ENCODE measurements around the gene TUSC2. TPM values are rescaled to one million over a fixed set of nuclear protein-coding genes. Genes with fewer than 3 reads are reported as not detected.

The TUSC2 gene
- total RNA-seq, 1 experiment from 2014 or later = 33.5 TPM

GRCh38 chr3:50275141-50275995 lies 52.7 kb downstream of the TUSC2 start:
- H3K56ac ChIP-seq (ENCODE audit: insufficient read length, low read depth, low read length) = no peak overlapping the region
- peak overlapping the region; percentile 3 for H3K18ac ChIP-seq (ENCODE audit: insufficient read length, low read depth, low read length)
- H3K14ac ChIP-seq (ENCODE audit: insufficient read depth, low read length) = no peak overlapping the region
- H3K9me3 ChIP-seq (ENCODE audit: control insufficient read depth, low read depth, low read length) = no peaks in the 10 kb centered on the region
- no peaks in the 10 kb centered on the region; a peak in 1 of 7 replicates for H3K36me3 Mint-ChIP-seq (ENCODE audit: insufficient read depth in 1 of 3, low read depth in 3 of 3)
- no peaks in the 10 kb centered on the region; a peak in 1 of 5 replicates for H3K9me3 Mint-ChIP-seq
- no peak overlapping the region for H3K23ac ChIP-seq (ENCODE audit: insufficient read length, low read depth, low read length)
- H3K27ac ChIP-seq (ENCODE audit: insufficient read length, low read depth, low read length) = no peak overlapping the region
- H3K27ac Mint-ChIP-seq = no peak overlapping the region; a peak in 1 of 7 replicates
- no peak overlapping the region for H3T11ph ChIP-seq (ENCODE audit: low read length)
- peaks cover 10% of the 10 kb centered on the region for H3K23me2 ChIP-seq (ENCODE audit: insufficient read length, low read depth, low read length, poor library complexity, severe bottlenecking)
- no peak for TF ChIP-seq CTCF (conservative IDR thresholded peaks at IDR 0.05)
- H3K4me1 Mint-ChIP-seq = peaks cover 27 to 34% of the 10 kb centered on the region in 2 experiments
- no peak overlapping the region for H2AK5ac ChIP-seq (ENCODE audit: insufficient read length, low read length)
- no peak overlapping the region for H3K9ac ChIP-seq (ENCODE audit: extremely low read depth, insufficient read length, low read length)
- H2AFZ ChIP-seq (ENCODE audit: low read length) = no peak overlapping the region
- H3K79me2 ChIP-seq (ENCODE audit: insufficient read depth, low read length) = no peaks in the 10 kb centered on the region
- no peaks in the 10 kb centered on the region for H3K4me1 ChIP-seq (ENCODE audit: insufficient read depth, low read length)
- peak; percentile 68 for DNase-seq
- no peak overlapping the region for H4K91ac ChIP-seq (ENCODE audit: insufficient read length, low read depth, low read length)
- H3K27me3 Mint-ChIP-seq (ENCODE audit: low read depth) = peaks cover 59% of the 10 kb centered on the region
- no peak overlapping the region for H2BK12ac ChIP-seq (ENCODE audit: insufficient read length, low read depth, low read length)
- no peak overlapping the region for H2BK120ac ChIP-seq (ENCODE audit: low read depth, low read length, poor library complexity, severe bottlenecking)
- H2BK20ac ChIP-seq (ENCODE audit: low read depth, low read length, poor library complexity, severe bottlenecking) = no peak overlapping the region
- H2BK15ac ChIP-seq (ENCODE audit: low read depth, low read length) = no peak overlapping the region
- H3K79me1 ChIP-seq (ENCODE audit: insufficient read depth, low read depth, low read length, poor library complexity, severe bottlenecking) = no peaks in the 10 kb centered on the region
- H3K4me2 ChIP-seq (ENCODE audit: insufficient read depth, insufficient read length, low read length) = peak overlapping the region; percentile 31
- H2BK5ac ChIP-seq (ENCODE audit: insufficient read length, low read length) = no peak overlapping the region
- H4K20me1 ChIP-seq (ENCODE audit: control insufficient read depth, insufficient read depth, insufficient read length) = no peaks in the 10 kb centered on the region
- no CpG with 5 or more reads among the region's 65 CpGs for WGBS (ENCODE audit: extremely low coverage, insufficient read length, low lambda C conversion rate)
- no peak overlapping the region for H4K8ac ChIP-seq (replicated peaks; ENCODE audit: insufficient read length, low read depth, low read length)
- peak overlapping the region; percentile 57 to 78 for H3K4me3 Mint-ChIP-seq
- peaks cover 16% of the 10 kb centered on the region; the same call in 1 of the 2 replicates for H3K27me3 ChIP-seq (ENCODE audit: insufficient read depth, low read length)
- no peak overlapping the region for H4K5ac ChIP-seq (ENCODE audit: insufficient read length, low read depth, low read length)
- H3K4ac ChIP-seq (ENCODE audit: low read depth, low read length) = no peak overlapping the region

Other genes starting within 250 kb of the TUSC2 start
- gene RBM5, start 239.3 kb downstream of the TUSC2 start, total RNA-seq (2021) = 110 and 123 TPM in 2 replicates
- gene SEMA3F, start 172.9 kb downstream of the TUSC2 start, total RNA-seq (2021) = 11.9 and 14.3 TPM in 2 replicates
- gene GNAT1, start 136.6 kb downstream of the TUSC2 start, total RNA-seq (2021) = 0.18 TPM in 1 of 2 replicates, not detected in the other
- gene SLC38A3, start 123.0 kb downstream of the TUSC2 start, total RNA-seq (2021) = 1.4 and 3.2 TPM in 2 replicates
- 210 and 218 TPM in 2 replicates for gene GNAI2, start 92.0 kb downstream of the TUSC2 start, total RNA-seq (2021)
- 4.4 and 6.4 TPM in 2 replicates for gene SEMA3B, start 59.1 kb downstream of the TUSC2 start, total RNA-seq (2021)
- 0.24 and 0.50 TPM in 2 replicates for gene LSMEM2, start 49.1 kb downstream of the TUSC2 start, total RNA-seq (2021)
- gene IFRD2, start 35.8 kb downstream of the TUSC2 start, total RNA-seq (2021) = 107 and 109 TPM in 2 replicates
- gene HYAL3, start 28.8 kb downstream of the TUSC2 start, total RNA-seq (2021) = 2.3 and 3.1 TPM in 2 replicates
- 4.9 and 6.0 TPM in 2 replicates for gene NAA80, start 28.8 kb downstream of the TUSC2 start, total RNA-seq (2021)
- 2.0 and 2.2 TPM in 2 replicates for gene HYAL1, start 24.6 kb downstream of the TUSC2 start, total RNA-seq (2021)
- gene HYAL2, start 5.5 kb downstream of the TUSC2 start, total RNA-seq (2021) = 51.9 and 57.6 TPM in 2 replicates
- gene RASSF1, start 12.6 kb upstream of the TUSC2 start, total RNA-seq (2021) = 15.1 and 15.8 TPM in 2 replicates
- 0.61 and 1.4 TPM in 2 replicates for gene ZMYND10, start 17.5 kb upstream of the TUSC2 start, total RNA-seq (2021)
- gene NPRL2, start 22.6 kb upstream of the TUSC2 start, total RNA-seq (2021) = 23.0 and 23.4 TPM in 2 replicates
- 16.8 and 19.0 TPM in 2 replicates for gene CYB561D2, start 22.6 kb upstream of the TUSC2 start, total RNA-seq (2021)
- 32.3 and 34.0 TPM in 2 replicates for gene TMEM115, start 31.3 kb upstream of the TUSC2 start, total RNA-seq (2021)
- gene CACNA2D2, start 175.4 kb upstream of the TUSC2 start, total RNA-seq (2021) = 27.7 and 28.1 TPM in 2 replicates
- 5.5 and 7.1 TPM in 2 replicates for gene C3orf18, start 239.5 kb upstream of the TUSC2 start, total RNA-seq (2021)
- gene HEMK1, start 241.3 kb upstream of the TUSC2 start, total RNA-seq (2021) = 11.6 and 12.5 TPM in 2 replicates

Measured in H9 (cell line).